NCI-H2171 (cell line): ENCODE measurements around the gene ARHGEF11.

Experiments used
- DNase-seq: peaks from one replicate; lab custom pipeline; 2025; lab: John Stamatoyannopoulos, UW

Gene ARHGEF11

DNA sequence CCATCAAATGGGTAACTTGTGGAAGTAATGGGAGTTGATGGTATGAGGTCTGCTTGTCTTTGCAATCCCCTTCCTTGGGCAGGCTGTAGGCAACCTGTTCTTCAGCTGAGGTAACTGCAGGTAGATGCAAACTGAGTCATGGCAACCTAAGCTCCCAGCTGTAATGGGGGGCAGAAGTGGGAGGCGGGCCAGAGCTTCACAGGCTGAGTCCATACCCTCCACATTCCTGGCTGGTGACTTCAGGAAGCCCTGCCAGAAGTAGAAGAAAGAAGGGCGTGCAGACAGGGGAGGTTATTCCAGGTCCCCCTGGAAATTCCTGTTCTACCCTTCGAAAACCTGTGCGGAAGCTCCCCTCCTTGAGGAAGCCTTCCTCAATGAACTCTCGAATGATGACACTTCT is 44.9 kb downstream of the ARHGEF11 start:
- DNase-seq: no peak

DNA sequence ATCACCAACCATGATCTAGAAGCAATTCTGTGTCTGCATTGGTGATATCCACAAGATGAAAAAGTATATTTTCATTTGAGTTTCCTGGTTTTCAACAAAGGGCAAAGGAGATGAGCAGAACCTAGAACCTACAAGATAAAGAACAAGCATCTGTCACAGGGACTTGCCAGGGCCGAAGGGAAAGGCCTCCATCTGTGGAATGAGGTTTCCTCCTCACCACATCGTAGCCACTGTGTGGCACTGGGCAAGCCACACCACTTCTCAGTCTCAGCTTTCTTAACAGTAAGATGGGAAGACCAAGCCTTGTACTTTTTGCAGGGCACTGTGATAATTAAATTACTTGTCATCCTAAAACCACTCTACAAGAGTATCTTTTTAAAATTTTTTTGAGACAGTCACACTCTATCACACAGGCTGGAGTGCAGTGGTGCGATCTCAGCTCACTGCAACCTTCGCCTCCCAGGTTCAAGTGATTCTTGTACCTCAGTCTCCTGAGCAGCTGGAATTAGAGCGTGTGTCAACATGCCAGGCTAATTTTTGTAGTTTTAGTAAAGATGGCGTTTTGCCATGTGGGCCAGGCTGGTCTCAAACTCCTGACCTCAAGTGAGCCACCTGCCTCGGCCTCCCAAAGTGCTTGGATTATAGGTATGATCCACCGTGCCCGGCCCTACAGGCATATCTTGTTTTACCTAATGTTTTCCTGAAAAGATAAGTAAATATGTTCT is 45.8 kb downstream of the ARHGEF11 start:
- no peak for DNase-seq

DNA sequence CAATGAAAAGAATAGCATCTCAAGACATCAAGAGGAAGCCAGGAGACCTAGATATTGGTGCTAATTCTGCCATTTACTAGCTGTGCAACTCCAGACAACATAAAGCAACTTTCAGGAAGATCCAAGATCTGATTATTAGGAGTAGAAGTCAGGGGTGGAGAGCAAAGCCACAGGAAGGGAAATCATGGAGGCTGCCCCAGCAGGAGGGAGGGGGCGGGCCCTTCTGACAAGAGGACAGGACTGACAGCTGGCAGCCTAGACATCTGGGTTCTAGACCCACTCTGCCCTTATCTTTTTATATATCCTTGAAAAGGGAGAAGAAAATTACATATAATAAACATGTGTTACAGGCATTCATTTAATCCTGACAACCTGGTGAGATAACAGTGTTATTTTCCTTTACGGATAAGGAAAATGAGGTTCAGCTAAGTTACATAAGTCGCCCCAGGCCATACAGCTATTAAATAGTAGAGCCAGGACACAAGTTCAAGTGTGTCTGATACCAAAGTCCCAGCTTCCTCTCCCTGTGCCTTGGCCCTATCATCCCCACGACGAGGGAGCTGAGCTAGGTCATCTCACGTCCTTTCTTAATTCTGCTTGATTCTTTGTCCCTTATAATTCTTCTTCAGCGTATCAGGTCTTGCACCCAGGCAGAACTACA is 46.6 kb downstream of the ARHGEF11 start:
- no peak for DNase-seq

DNA sequence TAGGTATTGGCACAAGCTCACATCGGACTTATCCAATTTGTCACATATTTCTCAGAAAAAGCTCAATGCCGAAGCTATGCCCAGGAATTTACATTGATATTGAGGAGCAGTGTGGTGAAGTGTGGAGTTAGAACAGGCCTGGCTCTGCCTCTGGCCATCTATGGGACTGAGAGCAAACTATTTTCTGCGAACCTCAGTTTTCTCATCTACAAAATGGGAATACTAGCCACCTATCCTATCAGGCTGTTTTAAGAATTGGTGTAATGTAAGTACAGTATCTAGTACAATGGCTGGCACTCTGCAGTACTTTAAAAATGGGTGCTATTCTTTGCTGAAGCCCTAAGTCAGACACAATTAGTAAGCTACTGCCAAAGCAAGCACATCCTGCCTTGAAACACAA is 47.2 kb downstream of the ARHGEF11 start:
- no peak for DNase-seq

DNA sequence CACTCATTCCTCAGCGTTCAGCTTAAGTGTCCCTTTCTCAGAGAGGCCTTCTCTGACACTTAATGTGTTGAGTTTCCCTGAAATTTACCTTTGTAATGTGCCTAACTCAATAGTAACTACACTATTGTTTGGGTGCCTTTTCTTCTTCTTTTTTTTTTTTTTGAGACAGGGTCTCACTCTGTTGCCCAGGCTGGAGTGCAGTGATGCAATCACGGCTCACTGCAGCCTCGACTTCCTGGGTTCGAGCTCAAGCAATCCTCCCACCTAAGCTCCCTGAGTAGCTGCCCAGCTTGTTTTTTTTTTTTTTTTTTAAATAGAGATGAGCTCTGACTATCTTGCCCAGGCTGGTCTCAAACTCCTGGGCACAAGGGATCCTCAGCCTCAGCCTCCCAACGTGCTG is 50.1 kb downstream of the ARHGEF11 start:
- no peak for DNase-seq

DNA sequence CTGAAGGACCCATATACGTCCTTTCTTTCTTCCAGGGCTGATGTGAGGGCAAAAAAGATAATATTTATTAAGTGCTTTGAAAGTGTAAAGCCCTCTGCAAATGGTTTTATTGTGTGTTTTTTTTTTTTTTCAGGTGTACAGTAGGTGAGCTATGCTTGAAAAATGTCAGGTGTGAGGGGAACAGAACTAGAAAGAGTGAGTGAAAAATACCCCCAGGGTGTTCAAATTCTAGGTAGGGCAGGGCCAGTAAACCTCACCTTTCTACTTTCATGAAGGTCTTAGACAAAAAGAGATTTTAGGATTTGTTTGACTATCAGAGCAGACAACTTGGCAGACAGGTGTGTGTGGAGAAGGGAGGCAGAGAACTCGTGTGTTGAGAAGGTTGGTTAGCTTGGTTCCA is 51.3 kb downstream of the ARHGEF11 start:
- DNase-seq: no peak

DNA sequence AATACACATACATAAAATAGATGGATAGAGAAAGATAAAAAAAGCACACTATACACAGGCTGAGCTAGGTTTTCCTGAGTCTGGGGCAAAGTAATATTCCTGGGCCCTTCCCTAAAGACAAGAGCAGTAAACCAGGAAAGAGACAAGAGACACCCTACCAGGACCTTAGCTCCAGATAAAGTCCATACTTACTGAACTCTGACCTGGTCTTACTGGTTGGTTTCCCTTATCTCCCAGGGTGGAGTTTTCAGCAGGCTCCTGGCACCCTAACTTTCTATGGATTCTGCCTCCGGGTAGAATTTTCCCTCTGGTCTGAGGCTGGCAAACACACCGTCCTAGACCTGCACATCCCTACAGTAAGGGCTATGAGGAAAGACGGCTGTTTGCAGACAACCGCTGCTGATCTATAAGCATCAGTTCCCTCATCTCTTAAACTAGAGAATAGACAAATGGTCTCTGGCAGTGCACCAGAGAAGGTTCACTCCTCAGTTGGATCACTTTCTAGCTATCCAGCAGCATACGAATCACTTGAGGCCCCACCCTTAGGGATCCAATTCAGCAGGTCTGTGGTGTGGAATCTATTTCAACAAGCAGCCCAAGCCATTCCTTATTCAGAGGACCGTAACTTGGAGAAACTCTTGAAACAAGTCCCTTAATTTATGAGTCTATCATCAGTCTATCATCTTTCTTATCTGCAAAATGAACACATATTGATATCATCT is 52.0 kb downstream of the ARHGEF11 start:
- DNase-seq: no peak

DNA sequence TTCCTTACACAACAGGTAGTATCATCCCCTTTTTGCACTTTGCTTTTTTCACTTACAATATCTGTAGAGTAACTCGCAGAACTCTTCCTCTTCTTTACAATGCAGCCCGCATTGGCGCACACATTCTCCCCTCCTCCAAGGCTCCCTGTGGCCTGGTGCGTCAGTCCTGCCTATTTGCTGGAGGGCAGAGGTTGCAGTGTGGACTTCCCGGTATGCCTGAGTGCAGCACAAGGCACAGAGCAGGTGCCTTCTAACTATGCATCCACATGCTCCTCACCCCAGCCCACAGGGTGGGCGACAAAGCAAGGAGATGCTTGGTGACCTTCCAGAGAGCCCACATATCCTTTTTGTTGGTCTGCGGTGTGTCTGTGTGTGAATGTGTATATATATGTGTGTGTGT is 53.3 kb downstream of the ARHGEF11 start:
- DNase-seq: no peak

DNA sequence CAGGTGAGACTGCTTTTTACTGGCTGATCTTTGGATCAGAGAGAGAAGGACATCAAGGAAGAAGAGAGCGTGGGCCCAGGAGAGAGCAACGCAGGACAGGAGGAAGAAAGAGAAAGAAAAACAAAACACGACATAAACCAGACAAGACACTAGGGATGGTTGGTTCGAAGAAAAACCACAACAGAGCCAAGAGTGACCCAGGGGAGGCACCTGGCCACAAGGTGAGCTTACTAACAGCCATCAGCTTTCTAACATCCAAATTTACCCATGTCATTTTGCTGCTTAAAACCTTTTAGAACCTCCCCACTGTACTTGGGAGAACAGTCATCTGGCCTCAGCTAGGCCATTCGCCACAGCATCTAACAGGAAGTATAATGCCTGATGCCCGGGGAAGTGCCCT is 57.8 kb downstream of the ARHGEF11 start:
- DNase-seq: no peak

DNA sequence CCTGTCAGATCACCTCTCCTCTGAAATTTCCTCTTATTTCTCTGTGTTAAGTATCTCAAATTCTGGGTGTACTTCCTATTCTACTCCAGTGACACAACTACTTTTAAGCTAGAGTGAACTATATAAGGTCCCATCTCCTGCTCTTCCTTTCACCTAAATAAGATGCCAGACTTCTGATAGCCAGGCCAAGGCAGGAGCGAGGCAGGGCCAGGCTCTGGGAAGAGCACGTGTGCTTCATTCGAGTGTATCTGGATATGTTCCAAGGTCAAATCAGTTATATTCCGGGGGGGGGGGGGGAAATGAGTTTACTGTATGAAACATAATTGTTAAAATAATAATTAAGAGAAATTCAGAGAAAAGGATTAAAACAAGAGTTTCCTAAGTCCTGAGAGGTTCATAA is 65.0 kb downstream of the ARHGEF11 start:
- no peak for DNase-seq

DNA sequence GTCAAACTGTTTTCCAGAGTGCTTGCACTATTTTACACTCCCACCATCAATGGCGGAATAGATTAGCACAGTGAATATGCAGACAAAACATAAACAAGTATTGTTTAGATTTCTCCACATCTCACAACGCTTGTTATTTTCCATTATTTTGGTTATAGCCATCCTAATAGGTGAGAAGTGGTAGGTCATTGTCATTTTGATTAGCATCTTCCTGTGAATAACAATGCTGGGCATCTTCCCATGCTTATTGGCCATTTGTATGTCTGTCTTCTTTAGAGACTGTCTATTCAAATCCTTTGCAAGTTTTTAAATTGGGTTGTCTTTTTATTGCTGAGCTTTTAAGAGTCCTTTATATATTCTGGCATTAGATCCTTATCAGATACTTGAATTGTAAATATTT is 70.5 kb downstream of the ARHGEF11 start:
- no peak for DNase-seq

DNA sequence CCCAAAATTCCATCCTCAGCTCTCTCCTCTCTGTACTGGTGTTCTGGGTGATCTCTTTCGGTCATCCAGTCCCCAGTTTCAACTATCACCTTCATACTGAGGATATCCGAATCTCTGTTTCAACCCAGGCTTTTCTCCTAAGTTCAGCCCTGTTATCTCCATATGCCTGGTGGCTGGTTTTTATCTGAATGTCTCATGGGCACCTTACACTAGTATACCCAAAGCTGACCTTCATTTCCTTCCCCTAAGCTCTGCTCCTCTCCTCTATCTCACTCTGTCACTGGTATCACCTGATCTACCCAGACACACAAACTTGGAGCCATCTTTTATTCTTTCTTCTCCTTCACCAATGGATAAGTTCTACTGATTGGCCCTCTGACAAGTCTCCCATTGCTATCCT is 72.1 kb downstream of the ARHGEF11 start:
- DNase-seq: no peak

DNA sequence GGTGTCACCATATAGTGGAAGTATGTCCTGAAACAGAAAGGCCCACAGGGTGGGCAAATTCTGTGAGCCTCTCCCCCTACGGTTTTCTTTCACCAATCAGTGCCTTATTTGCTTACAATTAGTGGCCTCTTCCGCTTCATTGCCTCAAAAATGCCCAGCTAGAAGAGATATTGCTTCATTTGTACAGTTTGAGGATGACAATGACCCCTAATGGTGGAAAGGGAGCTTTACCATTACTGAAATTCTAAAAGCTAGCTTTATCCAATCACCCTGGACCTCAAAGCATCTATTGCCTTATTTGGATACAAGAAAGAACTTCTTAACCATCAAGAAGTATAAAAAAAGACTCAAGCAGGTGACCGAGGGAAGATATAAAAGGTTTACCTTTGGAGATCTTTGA is 75.5 kb downstream of the ARHGEF11 start:
- DNase-seq: no peak

DNA sequence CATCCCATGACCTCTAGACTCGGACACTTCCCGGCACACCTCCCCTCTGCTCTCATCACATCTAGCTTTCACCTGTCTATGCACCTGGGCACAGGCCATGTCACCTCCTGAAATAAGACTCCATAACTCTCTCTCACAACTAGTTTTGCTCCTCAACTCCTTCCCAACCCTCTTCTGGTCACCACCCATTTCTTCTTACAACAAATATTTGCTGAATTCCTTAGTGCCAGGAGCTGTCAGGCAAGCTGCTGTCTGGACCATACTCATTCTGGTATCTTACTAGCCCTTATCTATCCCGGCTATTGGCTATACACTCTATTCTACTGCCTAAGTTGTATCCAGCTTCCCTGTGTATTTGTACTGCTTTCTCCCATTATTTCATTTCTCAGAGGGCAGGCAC is 76.0 kb downstream of the ARHGEF11 start:
- DNase-seq: no peak

DNA sequence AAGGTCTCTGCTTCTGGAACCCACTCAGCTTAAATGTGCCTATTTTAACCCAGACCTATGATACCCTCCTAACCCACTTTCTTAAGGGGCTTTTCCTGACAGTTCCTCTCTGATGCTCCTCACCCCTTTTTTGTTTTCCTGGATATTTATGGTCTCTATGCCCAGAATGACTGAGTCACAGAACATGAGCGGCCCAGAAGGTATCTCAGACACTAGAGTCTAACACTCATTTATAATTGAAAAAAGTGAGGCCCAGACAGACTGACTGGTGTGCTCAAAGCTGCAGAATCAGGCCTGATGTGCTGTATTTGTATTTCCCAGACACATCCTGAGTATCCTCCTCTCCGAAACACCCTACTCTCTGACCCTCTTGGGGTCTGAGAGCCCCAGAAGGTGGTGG is 81.1 kb downstream of the ARHGEF11 start:
- no peak for DNase-seq

DNA sequence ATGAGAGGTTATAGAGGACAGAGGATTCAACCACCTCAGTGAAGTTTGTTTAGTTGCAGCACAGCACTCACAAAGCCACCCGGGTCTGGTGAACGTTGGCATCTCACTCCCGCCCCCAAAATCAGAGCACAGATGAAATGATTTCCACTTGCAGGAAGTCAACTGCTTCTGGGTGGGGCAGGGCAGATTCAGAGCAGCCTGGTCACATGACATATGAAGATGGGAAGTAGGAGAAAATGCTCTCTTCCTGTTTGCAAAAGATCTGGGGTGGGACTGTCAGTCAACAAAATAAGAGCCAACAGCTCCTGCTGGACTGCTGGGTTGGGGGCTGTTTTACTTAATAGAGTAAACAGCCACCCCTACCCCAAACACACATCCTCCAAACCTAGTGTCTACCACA is 81.9 kb downstream of the ARHGEF11 start:
- no peak for DNase-seq

DNA sequence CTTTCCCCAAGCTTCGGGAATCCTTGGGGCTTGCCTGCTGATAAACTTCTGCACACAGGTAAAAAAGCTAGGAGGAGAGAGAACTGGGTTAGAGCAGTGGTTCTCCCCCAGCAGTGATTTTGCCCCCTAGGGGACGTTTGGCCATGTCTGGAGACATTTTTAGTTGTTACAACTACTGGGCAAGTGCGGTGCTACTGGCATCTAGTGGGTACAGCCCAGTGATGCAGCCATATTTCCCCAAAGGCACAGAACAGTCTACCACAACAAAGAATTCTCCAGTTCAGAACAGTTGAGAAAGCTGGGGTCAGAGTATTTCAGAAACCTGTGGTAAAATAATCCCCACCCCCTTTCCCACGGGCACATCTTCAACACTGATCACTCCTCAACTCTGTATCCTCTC is 83.8 kb downstream of the ARHGEF11 start:
- no peak for DNase-seq

DNA sequence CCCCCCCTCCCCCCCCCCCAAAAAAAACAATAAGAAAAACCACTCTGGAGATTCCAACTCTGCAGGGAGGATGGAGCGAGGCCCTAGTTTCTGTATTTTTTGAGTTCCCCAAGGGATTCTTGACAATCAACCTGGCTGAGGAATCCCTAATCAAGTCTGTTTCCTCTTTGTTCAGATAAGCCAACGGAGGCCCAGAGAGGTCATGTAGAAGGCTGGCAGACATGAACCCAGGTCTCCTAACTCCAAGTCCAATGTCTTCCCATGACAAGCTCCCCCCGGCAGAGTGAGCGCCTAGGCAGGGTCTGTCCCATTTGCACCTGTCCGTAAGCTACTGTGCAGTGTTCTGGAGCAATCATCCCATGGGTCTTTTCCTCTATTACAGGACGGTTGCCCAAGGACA is 85.6 kb downstream of the ARHGEF11 start:
- DNase-seq: no peak

DNA sequence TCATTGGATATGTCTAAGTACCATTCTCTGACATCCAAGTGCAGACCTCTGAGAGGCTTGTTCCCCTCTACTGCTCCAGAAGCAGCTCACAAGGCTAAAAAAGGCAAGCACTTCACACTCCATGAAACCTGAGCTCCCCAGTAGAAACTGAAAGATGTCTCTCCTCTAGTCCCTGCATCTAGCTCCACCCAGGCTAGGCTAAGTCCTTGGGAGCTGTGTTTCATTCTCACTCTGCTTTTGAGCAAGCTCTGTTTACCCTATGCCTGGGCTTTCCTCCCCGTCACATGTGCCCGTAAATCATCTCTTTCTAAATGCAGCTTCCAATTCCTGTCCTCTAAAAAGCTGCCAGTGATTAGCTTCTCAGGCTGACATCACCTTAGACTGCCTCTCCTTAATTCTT is 86.1 kb downstream of the ARHGEF11 start:
- DNase-seq: no peak

DNA sequence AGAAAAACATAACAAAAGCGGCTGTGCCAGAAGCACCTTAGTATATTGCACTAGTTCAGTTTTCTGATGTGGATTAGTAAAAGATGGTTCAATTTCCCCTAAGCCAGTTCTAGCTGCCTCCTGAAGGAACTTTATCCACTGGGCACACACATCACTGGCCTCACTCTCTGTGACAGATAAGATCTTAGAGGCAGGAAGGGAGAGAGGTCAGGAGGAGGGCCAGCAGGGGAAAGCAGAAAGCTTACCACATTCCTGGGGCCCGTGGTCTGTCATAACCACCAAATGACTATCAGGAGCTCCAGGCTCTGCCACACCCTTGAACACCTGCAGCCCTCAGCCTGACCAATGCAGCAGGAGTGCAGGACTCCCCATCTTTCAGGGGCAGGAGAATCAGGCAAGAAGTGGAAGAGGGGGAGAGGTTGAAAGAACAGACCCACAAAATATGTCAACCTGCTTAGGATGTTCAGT is 87.3 kb downstream of the ARHGEF11 start:
- DNase-seq: no peak

DNA sequence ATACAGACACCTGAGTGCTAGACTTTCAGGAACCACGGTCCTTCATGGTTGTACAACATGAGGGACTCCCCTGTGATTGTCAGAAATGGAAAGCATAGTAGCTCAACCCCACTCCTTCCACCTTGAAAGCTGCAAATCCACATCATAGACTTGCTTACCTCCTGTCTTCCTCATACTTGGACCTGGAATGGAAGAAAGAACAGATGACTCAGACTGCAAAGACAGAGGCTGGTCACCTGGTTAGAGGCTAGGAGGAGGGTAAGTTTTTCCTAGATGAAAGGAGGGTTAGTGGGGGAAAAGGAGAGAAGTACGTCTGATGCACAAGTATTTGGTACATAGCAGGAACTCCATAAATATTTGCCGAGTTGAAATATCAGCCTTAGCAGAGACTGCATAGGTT is 87.9 kb downstream of the ARHGEF11 start:
- DNase-seq: no peak

DNA sequence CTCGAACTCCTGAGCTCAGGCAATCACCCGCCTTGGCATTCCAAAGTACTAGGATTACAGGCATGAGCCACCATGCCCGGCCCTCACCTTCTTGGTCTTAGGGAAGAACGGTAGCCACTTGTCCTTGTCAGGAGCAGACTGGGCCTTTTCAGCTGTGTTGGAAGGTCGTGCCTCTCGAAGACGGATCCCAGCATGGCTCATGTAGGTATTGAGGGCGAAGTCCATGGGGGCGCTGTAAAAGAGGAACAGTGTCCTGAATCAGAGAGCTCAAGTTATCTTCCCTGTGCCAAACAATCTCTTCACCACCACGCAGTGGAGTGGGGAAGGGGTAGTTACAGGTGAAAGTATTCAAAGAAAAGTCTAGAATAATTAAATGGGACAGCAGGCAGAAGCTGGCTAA is 89.2 kb downstream of the ARHGEF11 start:
- no peak for DNase-seq

DNA sequence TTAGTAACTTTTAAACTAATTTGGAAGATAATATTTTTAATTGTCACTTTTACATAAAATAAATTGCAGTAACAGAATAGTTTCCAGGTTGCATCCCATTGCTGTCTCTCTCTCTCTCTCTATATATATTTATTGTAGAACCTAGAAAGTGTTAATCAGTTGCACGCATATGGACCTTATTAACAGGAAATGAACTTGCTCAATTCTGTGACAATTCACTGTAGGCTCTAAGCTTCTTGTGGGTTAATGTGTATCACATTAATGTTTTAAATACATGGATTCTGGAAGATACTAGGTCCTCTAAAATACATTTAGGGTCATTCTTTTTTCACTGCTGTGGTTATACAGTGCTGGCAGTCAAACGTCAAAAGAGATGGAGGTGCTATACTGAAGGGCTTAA is 92.0 kb downstream of the ARHGEF11 start:
- DNase-seq: no peak
